Subcutaneous adipose tissue (tissue), 4 donors: ENCODE results near the gene PCSK2. TPM values are rescaled to one million over a fixed set of nuclear protein-coding genes. Genes with fewer than 3 reads are reported as not detected.

Source experiments
- total RNA-seq, 4 donors: library from RNA; depleted of rRNA; stranded (reverse); fragments of >200 nt; gene quantifications; one replicate each; pipeline ENCODE4 v1.1.0, GENCODE V29; 2016
- TF ChIP-seq, protein P1 (sequence below): fragments of 450-650 bp; IDR thresholded peaks from one replicate; pipeline ENCODE4 v1.5.1; 2016; ENCODE audit warnings: low read depth, mild to moderate bottlenecking, control low read depth, antibody characterized with exemption, moderate library complexity

The PCSK2 gene, protein sequence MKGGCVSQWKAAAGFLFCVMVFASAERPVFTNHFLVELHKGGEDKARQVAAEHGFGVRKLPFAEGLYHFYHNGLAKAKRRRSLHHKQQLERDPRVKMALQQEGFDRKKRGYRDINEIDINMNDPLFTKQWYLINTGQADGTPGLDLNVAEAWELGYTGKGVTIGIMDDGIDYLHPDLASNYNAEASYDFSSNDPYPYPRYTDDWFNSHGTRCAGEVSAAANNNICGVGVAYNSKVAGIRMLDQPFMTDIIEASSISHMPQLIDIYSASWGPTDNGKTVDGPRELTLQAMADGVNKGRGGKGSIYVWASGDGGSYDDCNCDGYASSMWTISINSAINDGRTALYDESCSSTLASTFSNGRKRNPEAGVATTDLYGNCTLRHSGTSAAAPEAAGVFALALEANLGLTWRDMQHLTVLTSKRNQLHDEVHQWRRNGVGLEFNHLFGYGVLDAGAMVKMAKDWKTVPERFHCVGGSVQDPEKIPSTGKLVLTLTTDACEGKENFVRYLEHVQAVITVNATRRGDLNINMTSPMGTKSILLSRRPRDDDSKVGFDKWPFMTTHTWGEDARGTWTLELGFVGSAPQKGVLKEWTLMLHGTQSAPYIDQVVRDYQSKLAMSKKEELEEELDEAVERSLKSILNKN
- under 1 TPM in 1 of 4 donors, not detected in 3; 0.19 TPM for total RNA-seq

DNA sequence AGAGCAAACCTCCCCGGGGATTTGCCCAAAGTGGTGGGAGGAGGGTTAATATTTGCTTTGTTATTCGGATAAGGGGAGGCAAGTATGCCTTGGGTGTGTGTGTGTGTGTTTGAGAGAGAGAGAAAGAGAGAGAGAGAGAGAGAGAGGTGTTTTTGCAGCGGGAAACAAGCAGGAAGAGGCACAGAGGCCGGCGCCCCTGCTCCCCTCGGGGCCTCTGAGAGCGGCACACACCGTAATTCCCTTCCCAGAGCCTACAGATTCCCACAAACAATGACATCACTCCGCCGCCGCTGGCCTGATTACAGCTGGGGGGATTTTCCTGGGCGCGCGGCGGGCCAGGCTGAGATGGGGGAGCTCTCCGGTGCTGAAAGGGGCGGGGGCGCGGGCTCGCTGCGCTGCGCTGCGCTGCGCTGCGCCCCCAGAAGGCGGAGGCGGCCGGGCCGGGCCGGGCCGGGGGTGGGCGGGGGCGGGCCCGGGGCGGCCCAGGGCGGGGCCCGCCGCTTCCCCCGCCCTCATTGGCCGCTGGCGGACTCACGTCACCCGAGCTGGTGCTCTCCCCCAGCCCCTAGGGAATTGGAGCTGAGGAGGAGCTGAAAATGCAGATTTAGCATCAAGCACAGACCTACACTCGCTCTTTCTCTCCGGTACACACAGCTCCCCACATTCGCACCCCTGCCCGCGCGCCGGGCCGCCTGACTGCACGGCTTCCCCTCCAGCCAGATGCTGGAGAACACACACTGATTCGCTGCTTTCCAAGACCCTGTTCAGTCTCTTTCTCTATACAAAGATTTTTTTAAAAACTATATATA, at the start of gene PCSK2:
Gene PCSK2, plus strand, starts transcription at position 631 of the 809 bp plus-strand sequence. CDS start 266 bp downstream, outside the sequence.
- TF ChIP-seq, protein P1, sequence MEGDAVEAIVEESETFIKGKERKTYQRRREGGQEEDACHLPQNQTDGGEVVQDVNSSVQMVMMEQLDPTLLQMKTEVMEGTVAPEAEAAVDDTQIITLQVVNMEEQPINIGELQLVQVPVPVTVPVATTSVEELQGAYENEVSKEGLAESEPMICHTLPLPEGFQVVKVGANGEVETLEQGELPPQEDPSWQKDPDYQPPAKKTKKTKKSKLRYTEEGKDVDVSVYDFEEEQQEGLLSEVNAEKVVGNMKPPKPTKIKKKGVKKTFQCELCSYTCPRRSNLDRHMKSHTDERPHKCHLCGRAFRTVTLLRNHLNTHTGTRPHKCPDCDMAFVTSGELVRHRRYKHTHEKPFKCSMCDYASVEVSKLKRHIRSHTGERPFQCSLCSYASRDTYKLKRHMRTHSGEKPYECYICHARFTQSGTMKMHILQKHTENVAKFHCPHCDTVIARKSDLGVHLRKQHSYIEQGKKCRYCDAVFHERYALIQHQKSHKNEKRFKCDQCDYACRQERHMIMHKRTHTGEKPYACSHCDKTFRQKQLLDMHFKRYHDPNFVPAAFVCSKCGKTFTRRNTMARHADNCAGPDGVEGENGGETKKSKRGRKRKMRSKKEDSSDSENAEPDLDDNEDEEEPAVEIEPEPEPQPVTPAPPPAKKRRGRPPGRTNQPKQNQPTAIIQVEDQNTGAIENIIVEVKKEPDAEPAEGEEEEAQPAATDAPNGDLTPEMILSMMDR: no peak

DNA sequence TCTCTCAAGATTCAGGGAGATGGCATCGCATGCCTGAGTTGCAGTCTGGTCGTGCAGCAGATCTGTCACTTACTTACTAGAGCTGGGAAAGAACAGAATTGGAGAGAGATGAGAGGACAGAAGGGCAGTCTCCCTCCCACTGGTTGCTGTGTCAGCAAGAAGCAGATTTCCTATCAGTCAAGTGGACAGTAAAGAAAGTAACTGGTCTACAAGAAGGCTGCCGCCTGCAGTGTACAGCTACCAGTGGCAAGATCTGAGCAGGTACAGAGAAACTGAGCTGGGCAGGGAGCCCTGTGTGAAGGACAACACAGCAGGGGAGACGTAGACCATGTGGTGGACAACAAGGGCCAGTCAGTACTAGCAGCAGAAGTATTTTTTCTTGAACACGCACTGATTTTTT, 49.5 kb upstream of the PCSK2 start:
- TF ChIP-seq, protein P1: no peak

DNA sequence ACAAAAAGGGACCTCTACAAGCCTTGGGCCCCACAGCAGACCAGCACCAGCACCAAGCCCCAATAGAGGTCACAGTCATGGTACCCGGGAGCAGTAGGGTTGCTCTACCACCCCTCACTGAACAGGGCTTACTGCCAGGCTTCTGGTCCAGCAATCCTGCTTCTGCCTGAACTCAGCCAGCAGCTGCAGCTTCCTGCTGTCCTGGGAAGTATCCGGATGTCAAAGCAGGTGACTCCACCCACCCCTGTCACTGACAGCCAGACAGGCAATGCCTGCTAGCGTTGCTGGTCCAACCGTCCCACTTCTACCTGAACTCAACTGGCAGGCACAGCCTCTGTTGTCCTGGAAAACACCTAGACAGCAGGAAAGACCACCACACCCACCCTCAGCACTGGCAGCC, 47.0 kb upstream of the PCSK2 start:
- TF ChIP-seq, protein P1: no peak

DNA sequence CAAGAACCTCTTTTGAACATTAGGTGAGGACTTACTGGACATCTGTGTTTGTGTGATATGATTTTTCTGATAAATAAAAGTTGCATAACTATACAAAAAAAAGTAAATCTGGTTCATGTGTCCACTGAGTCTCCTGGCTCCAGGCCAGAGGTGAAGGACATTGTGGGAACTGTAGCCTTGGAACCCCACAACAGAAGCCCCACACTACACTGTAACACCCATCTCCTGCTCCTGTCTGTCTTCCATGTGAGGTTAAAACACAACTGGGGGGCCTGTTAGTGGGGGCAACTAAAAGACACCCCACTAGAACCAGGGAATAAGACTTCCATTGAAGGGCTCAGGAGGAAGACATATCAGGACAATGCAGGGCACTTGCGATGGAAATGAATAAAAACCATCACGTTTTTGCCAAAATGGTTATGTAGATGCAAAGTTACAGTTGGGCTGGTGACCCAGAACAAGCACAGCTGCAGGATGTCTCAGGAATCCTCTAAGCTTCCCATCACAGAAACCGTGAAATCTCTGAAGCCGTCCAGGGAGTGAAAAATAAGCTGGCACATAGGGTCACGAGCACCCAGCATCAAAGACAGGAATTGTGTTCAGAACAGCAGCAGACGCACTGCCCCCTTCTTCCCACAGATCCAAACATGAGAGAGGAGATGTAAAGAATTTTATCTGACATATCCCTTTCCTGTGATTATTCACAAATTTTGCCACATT, 36.7 kb upstream of the PCSK2 start:
- TF ChIP-seq, protein P1: no peak

DNA sequence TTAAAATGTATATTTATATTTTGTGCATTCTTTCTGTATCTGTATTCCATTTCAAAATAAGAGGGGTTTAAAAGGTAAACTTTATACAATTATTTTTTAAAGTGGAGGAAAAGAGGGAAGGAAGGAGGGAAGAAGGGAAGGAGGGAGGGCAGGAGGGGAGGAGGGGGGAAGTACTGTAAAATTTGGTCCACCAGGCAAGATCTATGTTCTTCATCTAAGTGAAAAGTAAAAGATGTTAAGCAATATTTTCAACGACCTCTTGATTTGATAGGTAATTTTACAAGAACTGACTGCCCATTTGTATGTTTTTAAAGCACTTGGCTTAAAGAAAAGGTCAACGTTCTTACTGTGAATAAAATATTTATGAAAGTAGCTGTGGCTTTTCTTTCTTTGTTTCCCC, 29.8 kb upstream of the PCSK2 start:
- TF ChIP-seq, protein P1: no peak

DNA sequence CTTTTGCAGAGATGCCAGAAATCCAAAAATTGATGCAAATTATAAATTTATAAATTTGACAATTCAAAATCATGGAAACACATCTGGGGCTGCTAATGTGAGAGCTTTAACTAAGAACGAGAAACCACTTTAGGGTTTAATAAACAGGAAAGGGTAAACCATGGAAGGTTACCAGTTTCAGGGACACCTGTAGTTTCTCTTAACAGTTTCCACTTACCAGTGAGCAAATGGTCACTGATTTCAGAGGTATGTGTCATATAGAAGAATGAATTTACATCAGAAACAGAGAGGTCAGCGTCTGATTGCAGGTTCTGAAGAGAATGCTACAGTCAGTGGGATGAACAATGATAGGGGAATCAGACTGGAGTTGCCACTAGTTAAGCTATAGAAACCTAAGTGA, 24.8 kb upstream of the PCSK2 start:
- TF ChIP-seq, protein P1: no peak
